Mucosa of gallbladder (tissue), 1 donor: ENCODE measurements around the gene MEP1A. TPM values are rescaled to one million over a fixed set of nuclear protein-coding genes. Genes with fewer than 3 reads are reported as not detected.
"Not testable (repeated sequence)": the region's sequence is repeated elsewhere in the genome, so short reads cannot be mapped to it uniquely, and the experiment has no call there.

ENCODE experiments used
- DNase-seq: peaks from one replicate; pipeline ENCODE4 v3.0.0-alpha.2; 2020; ENCODE audit warnings: low spot score
- total RNA-seq: library from RNA; stranded (reverse); gene quantifications from one replicate; pipeline ENCODE4 v1.2.1, GENCODE V29; 2021
- donor health status: DM: no; HTN: no; CAD: no.

The MEP1A gene
- total RNA-seq, 1 donor from 2014 or later, result not detected

GRCh38 chr6:46834991-46835390 is 41.8 kb downstream of the MEP1A start:
- DNase-seq, result not testable (repeated sequence)

- DNase-seq, result no peak
These were observed 44.8 kb downstream of the MEP1A start for GRCh38 chr6:46838033-46838432.

- not testable (repeated sequence) for DNase-seq
These were observed 49.2 kb downstream of the MEP1A start for GRCh38 chr6:46842252-46842846.

GRCh38 chr6:46845126-46845525 is 51.9 kb downstream of the MEP1A start:
- DNase-seq, result no peak

GRCh38 chr6:46848684-46849360 is 55.6 kb downstream of the MEP1A start:
- peak; percentile 88 for DNase-seq

- DNase-seq, result no peak
These were observed 56.1 kb downstream of the MEP1A start for GRCh38 chr6:46849361-46849690.

- no peak for DNase-seq
These were observed 57.6 kb downstream of the MEP1A start for GRCh38 chr6:46850792-46851191.

- DNase-seq, result not testable (repeated sequence)
These were observed 58.4 kb downstream of the MEP1A start for GRCh38 chr6:46851576-46851975.

- peak; percentile 23 for DNase-seq
These were observed 62.8 kb downstream of the MEP1A start for GRCh38 chr6:46855966-46856365.

GRCh38 chr6:46862381-46862780 is 69.2 kb downstream of the MEP1A start:
- no peak for DNase-seq

- no peak for DNase-seq
These were observed 70.6 kb downstream of the MEP1A start for GRCh38 chr6:46863791-46864190.

GRCh38 chr6:46865221-46865620 is 72.0 kb downstream of the MEP1A start:
- no peak for DNase-seq

GRCh38 chr6:46867411-46867810 is 74.2 kb downstream of the MEP1A start:
- no peak for DNase-seq

GRCh38 chr6:46876126-46876525 is 82.9 kb downstream of the MEP1A start:
- peak; percentile 85 for DNase-seq

GRCh38 chr6:46879003-46879402 is 85.8 kb downstream of the MEP1A start:
- DNase-seq, result no peak

GRCh38 chr6:46882645-46883044 is 89.5 kb downstream of the MEP1A start:
- DNase-seq, result no peak

GRCh38 chr6:46888031-46888430 is 94.8 kb downstream of the MEP1A start:
- no peak for DNase-seq

GRCh38 chr6:46888578-46888977 is 95.4 kb downstream of the MEP1A start:
- DNase-seq, result no peak

Other genes starting within 250 kb of the MEP1A start
- 18.5 TPM for gene CYP39A1, start 140.6 kb upstream of the MEP1A start, total RNA-seq
- gene SLC25A27, start 140.4 kb upstream of the MEP1A start, total RNA-seq, result 28.9 TPM
- 1.3 TPM for gene TDRD6, start 105.5 kb upstream of the MEP1A start, total RNA-seq
- gene PLA2G7, start 58.0 kb upstream of the MEP1A start, total RNA-seq, result 1.8 TPM
- gene ANKRD66, start 46.5 kb upstream of the MEP1A start, total RNA-seq, result not detected
- gene ADGRF5, start 128.5 kb downstream of the MEP1A start, total RNA-seq, result 10.1 TPM
- 10.4 TPM for gene ADGRF1, start 248.9 kb downstream of the MEP1A start, total RNA-seq